Activated effector memory CD4-positive, alpha-beta T cell treated with Interleukin-2 at 50 U/mL for 16 hours (primary cell): ENCODE results near the gene COL4A2.

Experiments used
- DNase-seq: peaks from one replicate; pipeline ENCODE4 v3.0.0-alpha.2; 2020

The COL4A2 gene

GRCh38 chr13:110548891-110549794, 242.1 kb downstream of the COL4A2 start:
- DNase-seq = no peak

GRCh38 chr13:110549795-110550160, 242.7 kb downstream of the COL4A2 start:
- no peak for DNase-seq

- DNase-seq = no peak
Observed at GRCh38 chr13:110551284-110551683, 244.2 kb downstream of the COL4A2 start.

- DNase-seq = no peak
Observed at GRCh38 chr13:110552767-110553166, 245.7 kb downstream of the COL4A2 start.

- DNase-seq = no peak
Observed at GRCh38 chr13:110553417-110553816, 246.3 kb downstream of the COL4A2 start.

GRCh38 chr13:110554227-110554836, 247.2 kb downstream of the COL4A2 start:
- no peak for DNase-seq

- no peak for DNase-seq
Observed at GRCh38 chr13:110554946-110555345, 247.9 kb downstream of the COL4A2 start.

- no peak for DNase-seq
Observed at GRCh38 chr13:110555601-110556223, 248.6 kb downstream of the COL4A2 start.

- no peak for DNase-seq
Observed at GRCh38 chr13:110556224-110556606, 249.1 kb downstream of the COL4A2 start.

GRCh38 chr13:110557082-110557481, 250.0 kb downstream of the COL4A2 start:
- no peak for DNase-seq

- DNase-seq = no peak
Observed at GRCh38 chr13:110557610-110558305, 250.7 kb downstream of the COL4A2 start.

GRCh38 chr13:110559429-110559943, 252.4 kb downstream of the COL4A2 start:
- no peak for DNase-seq

- no peak for DNase-seq
Observed at GRCh38 chr13:110559986-110560385, 252.9 kb downstream of the COL4A2 start.

GRCh38 chr13:110560601-110561343, 253.7 kb downstream of the COL4A2 start:
- DNase-seq = no peak

GRCh38 chr13:110561344-110562035, 254.4 kb downstream of the COL4A2 start, which contains the start of gene RAB20:
RAB20 (minus strand) TSS chr13:110561722; CDS start chr13:110561519, 203 bp downstream.
- peak; percentile 50 for DNase-seq

GRCh38 chr13:110562036-110562597, 255.0 kb downstream of the COL4A2 start:
- no peak for DNase-seq
